GM19239 (cell line): ENCODE data around the gene RNGTT.
"Not testable (repeated sequence)": the region's sequence is repeated elsewhere in the genome, so short reads cannot be mapped to it uniquely, and the experiment has no call there.

Experiments used
- DNase-seq: peaks from one replicate; pipeline ENCODE4 v3.0.0; 2011; ENCODE audit warnings: low spot score; ENCODE audit not compliant: insufficient read length
- FAIRE-seq: peaks from 2 replicates; lab custom pipeline; 2011; peaks lifted over from hg19 to GRCh38; lab: Jason Lieb, UNC

RNGTT gene

GRCh38 chr6:88748141-88748540 lies 215.3 kb downstream of the RNGTT start:
- no peak for FAIRE-seq

GRCh38 chr6:88741939-88742338 lies 221.5 kb downstream of the RNGTT start:
- FAIRE-seq (no peak), DNase-seq (no peak)

More at GRCh38 chr6:88748141-88748540, 215.3 kb downstream of the RNGTT start:
- no peak for DNase-seq

- DNase-seq (no peak), FAIRE-seq (no peak)
These were observed 222.3 kb downstream of the RNGTT start for GRCh38 chr6:88741071-88741470.

- DNase-seq (no peak), FAIRE-seq (peak; percentile 66)
These were observed 228.9 kb downstream of the RNGTT start for GRCh38 chr6:88734544-88734943.

GRCh38 chr6:88730611-88731011 lies 232.8 kb downstream of the RNGTT start:
- DNase-seq (no peak), FAIRE-seq (no peak)

- FAIRE-seq (no peak), DNase-seq (no peak)
These were observed 234.7 kb downstream of the RNGTT start for GRCh38 chr6:88728756-88729155.

- FAIRE-seq, DNase-seq: not testable (repeated sequence)
These were observed 237.0 kb downstream of the RNGTT start for GRCh38 chr6:88726409-88726808.

GRCh38 chr6:88725111-88725975 lies 238.1 kb downstream of the RNGTT start:
- FAIRE-seq: peak; percentile 70
- DNase-seq: no peak

- FAIRE-seq (no peak), DNase-seq (no peak)
These were observed 240.7 kb downstream of the RNGTT start for GRCh38 chr6:88722686-88723085.

- not testable (repeated sequence) for FAIRE-seq, DNase-seq
These were observed 247.0 kb downstream of the RNGTT start for GRCh38 chr6:88716399-88716798.

- no peak for DNase-seq
- FAIRE-seq: no peak
These were observed 251.0 kb downstream of the RNGTT start for GRCh38 chr6:88712243-88712936.

- no peak for FAIRE-seq
- DNase-seq: no peak
These were observed 253.6 kb downstream of the RNGTT start for GRCh38 chr6:88709819-88710246.

GRCh38 chr6:88708197-88708744 lies 255.1 kb downstream of the RNGTT start:
- no peak for DNase-seq

GRCh38 chr6:88705601-88706000 lies 257.8 kb downstream of the RNGTT start:
- DNase-seq: no peak
- peak; percentile 85 for FAIRE-seq

More at GRCh38 chr6:88708197-88708744, 255.1 kb downstream of the RNGTT start:
- FAIRE-seq: no peak

GRCh38 chr6:88704980-88705379 lies 258.4 kb downstream of the RNGTT start:
- DNase-seq: no peak
- no peak for FAIRE-seq

- DNase-seq: no peak
- FAIRE-seq: peak; percentile 78
These were observed 260.4 kb downstream of the RNGTT start for GRCh38 chr6:88702956-88703556.

GRCh38 chr6:88698661-88699060 lies 264.8 kb downstream of the RNGTT start:
- FAIRE-seq: no peak
- no peak for DNase-seq

GRCh38 chr6:88695937-88696336 lies 267.5 kb downstream of the RNGTT start:
- FAIRE-seq: no peak
- no peak for DNase-seq

GRCh38 chr6:88683734-88684133 lies 279.7 kb downstream of the RNGTT start:
- DNase-seq (no peak), FAIRE-seq (no peak)

- DNase-seq (no peak), FAIRE-seq (no peak)
These were observed 282.8 kb downstream of the RNGTT start for GRCh38 chr6:88680654-88681053.

GRCh38 chr6:88679841-88680240 lies 283.6 kb downstream of the RNGTT start:
- DNase-seq: no peak
- FAIRE-seq: no peak
